ENCODE results near the gene AKT3.

- TF ChIP-seq, protein P1, sequence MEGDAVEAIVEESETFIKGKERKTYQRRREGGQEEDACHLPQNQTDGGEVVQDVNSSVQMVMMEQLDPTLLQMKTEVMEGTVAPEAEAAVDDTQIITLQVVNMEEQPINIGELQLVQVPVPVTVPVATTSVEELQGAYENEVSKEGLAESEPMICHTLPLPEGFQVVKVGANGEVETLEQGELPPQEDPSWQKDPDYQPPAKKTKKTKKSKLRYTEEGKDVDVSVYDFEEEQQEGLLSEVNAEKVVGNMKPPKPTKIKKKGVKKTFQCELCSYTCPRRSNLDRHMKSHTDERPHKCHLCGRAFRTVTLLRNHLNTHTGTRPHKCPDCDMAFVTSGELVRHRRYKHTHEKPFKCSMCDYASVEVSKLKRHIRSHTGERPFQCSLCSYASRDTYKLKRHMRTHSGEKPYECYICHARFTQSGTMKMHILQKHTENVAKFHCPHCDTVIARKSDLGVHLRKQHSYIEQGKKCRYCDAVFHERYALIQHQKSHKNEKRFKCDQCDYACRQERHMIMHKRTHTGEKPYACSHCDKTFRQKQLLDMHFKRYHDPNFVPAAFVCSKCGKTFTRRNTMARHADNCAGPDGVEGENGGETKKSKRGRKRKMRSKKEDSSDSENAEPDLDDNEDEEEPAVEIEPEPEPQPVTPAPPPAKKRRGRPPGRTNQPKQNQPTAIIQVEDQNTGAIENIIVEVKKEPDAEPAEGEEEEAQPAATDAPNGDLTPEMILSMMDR (conservative IDR thresholded peaks at IDR 0.05 in 1 of 2, IDR thresholded peaks at IDR 0.05 in 1 of 2; ENCODE audit: low read depth in 1 of 2, low read length in 2 of 2), result no peak
- TF ChIP-seq EZH2 (IDR thresholded peaks at IDR 0.05; ENCODE audit: low read length, missing control alignments), result no peak
These were observed 360.1 kb downstream of the AKT3 start for GRCh38 chr1:243489681-243490546.

Measured in fibroblast of lung (primary cell).